AG10803 (cell line): Measurements from ENCODE around the gene TARP.

ENCODE experiments used
- DNase-seq: peaks from one replicate; pipeline ENCODE4 v3.0.0; 2010; ENCODE audit warnings: low read depth
- H3K4me3 ChIP-seq: 2 replicates; pipeline ENCODE4 v1.5.1; 2011; ENCODE audit warnings: mild to moderate bottlenecking, low read length, control low read depth
- CTCF ChIP-seq: conservative IDR thresholded peaks from 2 replicates; pipeline ENCODE4 v1.5.1; 2011; ENCODE audit warnings: mild to moderate bottlenecking, low read length, control low read depth, inconsistent platforms

Gene TARP

GRCh38 chr7:38211486-38211885, 62.0 kb downstream of the TARP start:
- H3K4me3 ChIP-seq, result no peak overlapping the region
- no peak for DNase-seq
- no peak for TF ChIP-seq CTCF
